Heart right ventricle (tissue), 16 donors: ENCODE measurements around the gene ABHD8. TPM values are rescaled to one million over a fixed set of nuclear protein-coding genes. Genes with fewer than 3 reads are reported as not detected.
A peak's percentile ranks its signal among the peaks of the same experiment; 100 is the strongest.

Source experiments
- ATAC-seq, 8 donors: fragments of 200-7000 bp; cut with Tn5 transposase; one replicate each; pipeline ENCODE4 v1.9.1; 2020; ENCODE audit warnings: mild to moderate bottlenecking in 8 of 8, moderate library complexity in 8 of 8, moderate number of reproducible peaks in 1 of 8
- DNase-seq, 2 donors: peaks; one replicate each; pipeline ENCODE4 v3.0.0-alpha.2; 2020
- H3K27ac ChIP-seq, 10 donors: fragments of 200-600 bp; sonication (generic) in 2 of 10; one replicate each; pipeline versions ENCODE4 v1.5.0 to v1.8.0; 2020 to 2022; ENCODE audit warnings: mild to moderate bottlenecking in 3 of 10
- H3K27me3 ChIP-seq, 7 donors: fragments of 200-600 bp; one replicate each; pipeline ENCODE4 v1.8.0; 2021 to 2022; ENCODE audit warnings: mild to moderate bottlenecking in 2 of 7
- H3K36me3 ChIP-seq, 9 donors: fragments of 200-600 bp; sonication (generic) in 1 of 9; one replicate each; pipeline versions ENCODE4 v1.5.0 to v1.8.0; 2020 to 2022; ENCODE audit warnings: mild to moderate bottlenecking in 2 of 9
- H3K4me1 ChIP-seq, 9 donors: fragments of 200-600 bp; sonication (generic) in 1 of 9; one replicate each; pipeline versions ENCODE4 v1.5.0 to v1.8.0; 2020 to 2022; ENCODE audit warnings: mild to moderate bottlenecking in 4 of 9
- H3K4me3 ChIP-seq, 10 donors: fragments of 200-600 bp; sonication (generic) in 2 of 10; one replicate each; pipeline versions ENCODE4 v1.5.0 to v1.8.0; 2020 to 2022; ENCODE audit warnings: mild to moderate bottlenecking in 7 of 10, moderate library complexity in 2 of 10
- H3K9me3 ChIP-seq, 11 donors: fragments of 200-600 bp in 10 of 11; sonication (generic) in 2 of 11; one replicate each; pipeline versions ENCODE4 v1.5.0 to v1.8.0; 2013 to 2022; ENCODE audit warnings: mild to moderate bottlenecking in 2 of 11, control low read depth in 1 of 11, moderate library complexity in 1 of 11
- WGBS, 2 donors: extraction: QIAGEN DNeasy Blood & Tissue Kit; methylation state at CpG; one replicate each; pipeline ENCODE4 v1.1.7; 2013; ENCODE audit warnings: inconsistent platforms in 1 of 2; 5-methylcytosine and 5-hydroxymethylcytosine counted together
- intact Hi-C, 10 donors: fragments of 100-400 bp; cut with DNase I; formaldehyde crosslinking; loops; one replicate each; pipeline versions ENCODE4 v1.11.1 to v1.14.2; 2022
- long read RNA-seq, 3 donors: library from polyadenylated mRNA; unstranded; transcript quantifications; one replicate each; pipeline ENCODE4 v2.0.0, GENCODE V29; 2020 to 2021
- polyA plus RNA-seq, 2 donors: library from polyadenylated mRNA; stranded (reverse); fragments of 200-250 nt; gene quantifications; one replicate each; pipeline ENCODE4 v1.2.3, GENCODE V29; 2013
- total RNA-seq, 10 donors: library from RNA; stranded (reverse); fragmentation: NEBNext Ultra II Directional in 3 of 10; extraction: Animal tissue kit (Norgen Biotek cat#: 25700) in 3 of 10; gene quantifications; one replicate each; pipeline versions ENCODE4 v1.2.1 to v1.2.4, GENCODE V29; 2021 to 2023
- TF ChIP-seq, protein P1 (sequence below), 9 donors: fragments of 200-600 bp; sonication (generic) in 2 of 9; IDR thresholded peaks; one replicate each; pipeline versions ENCODE4 v1.5.0 to v1.8.0; 2021 to 2022; ENCODE audit warnings: antibody characterized with exemption in 9 of 9, mild to moderate bottlenecking in 5 of 9, moderate library complexity in 1 of 9
- donor health status: Arrhythmogenic right ventricular cardiomyopathy.
- donor health status: ischemic (EF 13 %, LVEDD 7.1; RV severe dilation, severe dysfunction).
- donor health status: healthy with polysubstance abuse.
- donor health status: DM: no; HTN: yes; CAD: no.
- donor health status: DM: no; HTN: no; CAD: no.
- donor health status: ischemic (EF 25% LVEDD 6.9; RV normal size, moderate dysfunction).
- donor health status: ischemic (EF 25% LVEDD 5.7; RV mildly dilated, moderate dysfunction).
- donor health status: healthy.
- donor health status: DM: yes; HTN: yes; CAD: no.
- donor health status: Ischemic cardiomyopathy.
- donor health status: ischemic (EF 35%, LVEDD 5.7; RV mildly dilated, moderate dysfunction).
- donor health status: nonischemic (EF 11% LVEDD 7.7; RV severe dilation, severe dysfunction).
- donor health status: DM: yes; HTN: yes; CAD: no.
- donor health status: PGD.
- donor health status: ischemic (EF 29% LVEDD 5.4; RV normal size, mild dysfunction).
- donor health status: nonischemic (EF 23%, LVEDD 6.1; RV moderate dilation, normal function).

The ABHD8 gene, protein sequence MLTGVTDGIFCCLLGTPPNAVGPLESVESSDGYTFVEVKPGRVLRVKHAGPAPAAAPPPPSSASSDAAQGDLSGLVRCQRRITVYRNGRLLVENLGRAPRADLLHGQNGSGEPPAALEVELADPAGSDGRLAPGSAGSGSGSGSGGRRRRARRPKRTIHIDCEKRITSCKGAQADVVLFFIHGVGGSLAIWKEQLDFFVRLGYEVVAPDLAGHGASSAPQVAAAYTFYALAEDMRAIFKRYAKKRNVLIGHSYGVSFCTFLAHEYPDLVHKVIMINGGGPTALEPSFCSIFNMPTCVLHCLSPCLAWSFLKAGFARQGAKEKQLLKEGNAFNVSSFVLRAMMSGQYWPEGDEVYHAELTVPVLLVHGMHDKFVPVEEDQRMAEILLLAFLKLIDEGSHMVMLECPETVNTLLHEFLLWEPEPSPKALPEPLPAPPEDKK
- 10 to 100 TPM in 2 of 10 donors, 1 to 10 TPM in 8; 6.0 to 16.9 (median 7.9) TPM for total RNA-seq
- 10 to 100 TPM in 1 of 2 donors, 1 to 10 TPM in 1; 8.7 to 16.6 TPM for polyA plus RNA-seq
- long read RNA-seq, donor 1, transcript ABHD8-201 (5 exons, 2,090 nt): major isoform, 21 of 26 reads
- long read RNA-seq, donor 1, partial matches to known transcripts: 1 of 26 reads
- long read RNA-seq, donor 1, other reads (novel, unspliced or antisense): 4 of 26 reads
- long read RNA-seq, donor 2, transcript ABHD8-201 (5 exons, 2,090 nt): major isoform, 17 of 25 reads
- long read RNA-seq, donor 2, partial matches to known transcripts: 4 of 25 reads
- long read RNA-seq, donor 2, other reads (novel, unspliced or antisense): 4 of 25 reads
- long read RNA-seq, donor 3, transcript ABHD8-201 (5 exons, 2,090 nt): major isoform, 9 of 18 reads
- long read RNA-seq, donor 3, partial matches to known transcripts: 7 of 18 reads
- long read RNA-seq, donor 3, other reads (novel, unspliced or antisense): 2 of 18 reads

DNA sequence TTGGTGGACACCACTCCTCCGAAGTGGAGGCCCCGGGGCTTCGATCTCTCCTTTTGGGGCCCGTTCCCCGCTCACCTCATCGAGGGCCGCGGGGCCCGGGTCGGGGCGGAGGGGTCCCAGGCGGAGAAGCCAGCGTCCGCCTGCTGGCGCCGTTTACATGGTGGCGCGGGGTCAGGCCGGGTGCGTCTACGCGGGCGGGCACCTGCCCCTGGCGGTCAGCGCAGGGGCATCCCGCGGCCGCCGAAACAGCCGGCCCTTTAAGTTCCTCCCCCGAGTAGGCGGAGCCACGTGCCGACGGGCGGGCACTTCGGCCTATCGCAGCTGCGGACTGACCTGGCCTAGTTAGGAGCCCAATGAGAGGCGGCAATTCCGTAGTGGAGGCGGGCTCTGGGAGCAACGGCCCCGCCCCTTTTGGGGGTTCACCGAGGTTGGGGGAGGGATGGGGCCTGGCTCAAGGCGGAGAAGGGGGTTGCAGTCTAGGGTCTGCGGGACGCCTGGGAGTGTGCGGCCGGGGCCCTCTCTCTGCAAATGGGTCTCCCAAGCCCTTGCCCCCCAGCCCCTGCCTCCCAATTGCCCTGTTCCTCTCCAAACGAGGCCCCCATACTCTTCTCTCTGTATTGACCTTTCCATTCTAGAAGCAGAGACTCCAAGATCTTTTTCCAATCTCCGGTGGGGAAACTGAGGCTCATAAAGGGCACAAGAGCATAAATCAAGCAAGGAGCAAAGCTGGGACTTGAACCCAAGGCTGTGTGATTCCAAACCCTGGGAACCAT, at the start of gene ABHD8:
Gene ABHD8 (minus strand): TSS at position 259 of the 773 bp plus-strand sequence. CDS start 1,809 bp downstream, outside the sequence.
- Histone ChIP-seq H3K4me3 (peak within 1 kb of the TSS; percentile 34 to 94 (median 76)), H3K4me1 (peaks cover 7 to 49% (median 45%) of the 10 kb centered on the region in 9 donors), H3K9me3 (peaks cover 0 to 2% (median 0%) of the 10 kb centered on the region in 11 donors), H3K27me3 (no peaks in the 10 kb centered on the region), H3K36me3 (peaks cover 0 to 15% (median 1%) of the 10 kb centered on the region in 9 donors), H3K27ac (peak within 1 kb of the TSS in 9 of 10 donors; percentile 46 to 98 (median 92))
- DNase-seq (peak; percentile 96 to 98), ATAC-seq (peak; percentile 81 to 90 (median 86))
- 2% methylated on average over 52 of the region's 52 CpGs for WGBS, 2 donors
- intact Hi-C loops: no loop called here
- TF ChIP-seq, protein P1, sequence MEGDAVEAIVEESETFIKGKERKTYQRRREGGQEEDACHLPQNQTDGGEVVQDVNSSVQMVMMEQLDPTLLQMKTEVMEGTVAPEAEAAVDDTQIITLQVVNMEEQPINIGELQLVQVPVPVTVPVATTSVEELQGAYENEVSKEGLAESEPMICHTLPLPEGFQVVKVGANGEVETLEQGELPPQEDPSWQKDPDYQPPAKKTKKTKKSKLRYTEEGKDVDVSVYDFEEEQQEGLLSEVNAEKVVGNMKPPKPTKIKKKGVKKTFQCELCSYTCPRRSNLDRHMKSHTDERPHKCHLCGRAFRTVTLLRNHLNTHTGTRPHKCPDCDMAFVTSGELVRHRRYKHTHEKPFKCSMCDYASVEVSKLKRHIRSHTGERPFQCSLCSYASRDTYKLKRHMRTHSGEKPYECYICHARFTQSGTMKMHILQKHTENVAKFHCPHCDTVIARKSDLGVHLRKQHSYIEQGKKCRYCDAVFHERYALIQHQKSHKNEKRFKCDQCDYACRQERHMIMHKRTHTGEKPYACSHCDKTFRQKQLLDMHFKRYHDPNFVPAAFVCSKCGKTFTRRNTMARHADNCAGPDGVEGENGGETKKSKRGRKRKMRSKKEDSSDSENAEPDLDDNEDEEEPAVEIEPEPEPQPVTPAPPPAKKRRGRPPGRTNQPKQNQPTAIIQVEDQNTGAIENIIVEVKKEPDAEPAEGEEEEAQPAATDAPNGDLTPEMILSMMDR (IDR thresholded peaks at IDR 0.05): peak; percentile 59 to 84 (median 66)

DNA sequence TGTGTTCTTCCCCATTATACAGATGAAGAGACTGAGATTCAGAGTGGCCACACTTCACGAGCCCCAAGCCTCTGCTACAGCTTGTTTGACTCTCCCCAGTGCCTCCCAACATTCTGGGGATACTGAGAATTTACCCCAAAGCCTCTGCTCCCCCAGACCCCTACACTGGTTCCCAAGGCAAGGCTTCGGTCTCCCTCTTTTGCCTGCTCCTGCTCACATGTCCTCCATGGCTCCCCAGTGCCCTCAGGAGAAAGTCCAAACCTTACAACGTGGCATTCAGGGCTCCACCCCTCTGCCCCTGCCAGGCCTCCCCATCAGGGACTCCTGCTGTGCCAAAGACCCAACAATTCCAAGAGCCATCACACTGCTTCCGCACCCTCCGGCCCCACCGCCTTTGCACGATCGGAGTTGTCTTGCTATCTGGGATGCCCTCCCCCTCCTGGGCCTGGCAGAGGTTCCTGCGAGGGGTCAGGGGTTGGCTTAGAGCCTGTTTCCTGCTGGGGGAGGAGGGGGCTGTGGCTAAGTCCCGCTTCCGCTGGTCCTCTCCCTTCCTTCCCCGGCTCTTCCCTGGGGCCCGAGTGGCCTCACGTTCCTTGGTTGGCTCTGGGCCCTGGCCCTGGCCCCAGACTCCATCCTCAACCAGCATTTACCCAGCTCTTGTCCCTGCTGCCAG, 49.5 kb upstream of the ABHD8 start:
- Histone ChIP-seq H3K27ac (peak overlapping the region in 4 of 10 donors; percentile 22 to 48 (median 37)), H3K4me1 (peaks cover 12 to 65% (median 39%) of the 10 kb centered on the region in 9 donors), H3K27me3 (peaks cover 0 to 16% (median 0%) of the 10 kb centered on the region in 7 donors), H3K9me3 (no peaks in the 10 kb centered on the region), H3K4me3 (no peak overlapping the region), H3K36me3 (no peaks in the 10 kb centered on the region)
- TF ChIP-seq, protein P1 (IDR thresholded peaks at IDR 0.05): no peak
- 33% methylated on average over 14 of the region's 14 CpGs for WGBS, 2 donors
- intact Hi-C loops: no loop called here
- DNase-seq (no peak), ATAC-seq (peak in 4 of 8 donors; percentile 6 to 22 (median 9))

DNA sequence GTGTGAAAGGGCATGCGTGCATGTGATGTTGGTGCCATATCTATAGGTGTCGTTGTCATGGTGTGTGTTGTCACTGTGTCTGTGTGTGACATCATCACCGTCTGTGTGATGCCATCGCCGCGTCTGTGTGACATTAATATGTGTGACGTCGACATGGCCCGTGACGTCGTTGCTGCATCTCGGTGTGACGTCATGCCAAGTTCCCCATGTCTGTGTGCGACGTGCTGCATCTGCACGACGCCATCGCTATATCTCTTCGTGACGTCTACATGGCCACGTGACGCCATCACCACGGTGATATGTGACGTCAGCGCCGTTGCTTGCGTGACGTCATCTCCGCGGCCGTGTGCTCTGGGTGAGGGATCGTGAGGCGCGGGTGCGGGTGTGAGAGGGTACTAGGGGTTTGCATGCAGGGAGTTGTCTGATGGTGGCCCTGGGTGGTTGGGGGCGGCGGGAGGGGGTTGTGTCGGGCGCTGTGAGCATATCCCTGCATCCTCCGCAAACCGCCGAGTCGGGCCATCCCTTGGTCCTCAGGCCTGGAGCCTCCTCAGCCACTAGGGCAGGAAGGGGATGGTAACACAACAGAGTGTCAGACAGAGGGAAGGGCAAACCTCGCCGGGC, 48.7 kb upstream of the ABHD8 start:
- Histone ChIP-seq H3K9me3 (no peaks in the 10 kb centered on the region), H3K27ac (peak overlapping the region in 2 of 10 donors; percentile 26 to 48), H3K4me3 (no peak overlapping the region), H3K4me1 (peaks cover 20 to 65% (median 43%) of the 10 kb centered on the region in 9 donors), H3K36me3 (no peaks in the 10 kb centered on the region), H3K27me3 (peaks cover 0 to 19% (median 0%) of the 10 kb centered on the region in 7 donors)
- DNase-seq: no peak
- ATAC-seq: no peak
- WGBS, 2 donors: 90 to 92% methylated on average over 45 of the region's 45 CpGs
- TF ChIP-seq, protein P1 (IDR thresholded peaks at IDR 0.05): no peak
- intact Hi-C loops: no loop called here
